Breast epithelium (tissue), 3 donors: ENCODE measurements around the gene IDI2.

ENCODE experiments used
- CTCF ChIP-seq, 3 donors: fragments of 450-650 bp; IDR thresholded peaks; one replicate each; pipeline ENCODE4 v1.5.1; 2016 to 2017; ENCODE audit warnings: antibody characterized with exemption in 3 of 3, mild to moderate bottlenecking in 3 of 3, moderate library complexity in 3 of 3
- POLR2A ChIP-seq: fragments of 450-650 bp; IDR thresholded peaks from one replicate; pipeline ENCODE4 v1.6.1; 2016; ENCODE audit warnings: antibody characterized with exemption, mild to moderate bottlenecking, moderate library complexity
- POLR2AphosphoS5 ChIP-seq, 3 donors: sonication (generic); formaldehyde crosslinking; IDR thresholded peaks; one replicate each; pipeline ENCODE4 v1.6.1; 2017; ENCODE audit warnings: antibody characterized with exemption in 3 of 3

- TF ChIP-seq CTCF (IDR thresholded peaks at IDR 0.05) (no peak), POLR2AphosphoS5 (IDR thresholded peaks at IDR 0.05) (no peak), POLR2A (no peak)
These were observed 16.6 kb downstream of the IDI2 start for GRCh38 chr10:1009071-1009494.
